GM18508 (cell line): ENCODE results near the gene AREG.

ENCODE experiments used
- ATAC-seq: cut with Tn5 transposase; IDR thresholded peaks from one replicate; pipeline ENCODE4 v1.9.1; 2021; ENCODE audit warnings: moderate number of reproducible peaks; ENCODE audit not compliant: insufficient read depth, unreplicated experiment

AREG gene

DNA sequence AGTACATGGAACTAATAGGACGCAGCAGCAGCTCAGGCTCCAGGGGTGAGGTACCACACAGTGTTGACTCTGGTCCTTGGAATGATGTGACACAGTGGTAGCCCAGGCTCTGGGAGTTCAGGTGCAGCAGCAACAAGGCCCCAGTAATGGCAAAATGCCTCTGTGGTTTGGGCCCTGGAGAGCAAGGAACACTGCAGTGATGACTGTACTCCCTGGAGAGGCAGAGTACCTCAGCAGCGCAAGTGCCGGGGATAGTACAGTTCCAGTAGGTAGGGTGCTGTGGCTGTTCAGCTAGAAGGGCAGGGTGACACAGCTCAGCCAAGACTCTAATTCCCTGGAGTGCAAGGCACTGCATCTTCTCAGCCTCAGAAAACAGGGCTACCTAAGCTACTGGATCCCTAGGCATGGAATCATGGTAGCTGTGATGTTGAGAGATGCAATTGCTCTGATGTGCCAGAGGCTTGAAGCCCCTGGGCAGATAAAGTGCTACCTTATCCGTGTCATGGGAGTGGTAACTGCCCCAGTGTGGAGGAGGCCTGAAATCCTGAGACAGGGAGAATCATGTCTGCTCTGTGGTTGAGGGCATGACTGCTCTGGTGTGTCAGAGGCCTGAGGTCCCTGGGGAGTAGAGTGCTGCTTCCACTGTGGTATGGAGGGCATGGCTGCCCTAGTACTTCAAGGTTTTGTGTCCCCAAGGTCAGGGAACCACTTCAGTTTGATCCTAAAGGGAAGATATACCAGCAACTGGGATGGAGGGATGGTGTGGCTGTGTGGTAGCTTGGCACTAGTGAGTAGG lies 55.2 kb downstream of the AREG start:
- no peak for ATAC-seq

DNA sequence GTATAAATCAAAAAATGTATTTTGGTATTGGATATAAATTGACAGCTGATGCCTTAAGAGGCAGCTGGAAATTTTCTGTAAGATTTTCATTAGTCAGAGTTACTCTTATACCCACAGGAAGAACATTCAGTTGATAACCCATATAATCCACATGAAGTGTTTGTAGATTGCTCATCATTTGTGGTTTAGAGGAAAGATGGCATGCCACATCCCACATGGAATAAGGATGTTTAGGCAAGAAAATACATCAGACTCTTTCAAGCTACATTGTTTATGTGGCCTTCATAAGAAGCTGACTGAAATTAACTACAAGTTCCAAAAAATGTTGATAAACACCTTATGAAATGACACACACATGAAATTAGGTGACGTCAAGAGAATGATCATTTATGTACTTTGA lies 56.6 kb downstream of the AREG start:
- ATAC-seq, result no peak

DNA sequence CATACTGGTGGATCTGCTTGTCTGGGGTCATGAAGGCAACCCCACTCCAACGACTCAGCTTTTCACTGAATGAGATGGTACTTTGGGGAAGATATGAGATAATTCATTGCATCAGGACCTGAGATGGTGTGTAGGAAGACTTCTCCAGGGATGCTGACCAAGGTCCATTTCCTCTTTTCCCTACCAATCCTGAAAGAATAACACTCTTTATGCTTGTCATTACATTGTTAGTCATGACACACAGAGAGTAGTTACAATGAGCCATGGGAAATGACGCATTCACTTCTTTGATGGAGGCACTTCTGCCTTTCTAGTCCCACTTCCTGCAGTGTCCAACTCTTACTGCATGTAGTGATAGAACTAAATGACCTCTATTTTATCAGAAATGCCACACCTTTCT lies 58.6 kb downstream of the AREG start:
- no peak for ATAC-seq

DNA sequence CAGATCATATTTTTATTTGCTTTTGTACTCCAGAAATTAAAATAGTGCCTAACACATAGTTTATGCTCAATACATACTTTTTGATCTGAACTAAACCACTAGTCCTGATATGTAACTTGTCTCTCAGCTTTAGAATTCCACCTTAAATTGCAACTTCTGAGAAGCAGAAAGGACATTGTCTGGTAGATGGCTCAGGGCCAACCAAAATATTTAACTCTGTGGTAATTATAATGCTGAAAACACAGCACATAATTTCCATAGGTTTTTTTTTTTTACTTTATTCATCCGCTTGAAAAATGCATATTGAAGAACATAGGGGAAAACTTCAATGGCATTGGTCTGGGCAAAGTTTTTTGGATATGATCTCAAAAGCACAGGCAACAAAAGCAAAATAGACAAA lies 59.3 kb downstream of the AREG start:
- ATAC-seq, result no peak
